DMS 273 treated with DMSO at 0.1 percent for 48 hours (cell line): ENCODE results near the gene PCDHGA7.
"Not testable (repeated sequence)": the region's sequence is repeated elsewhere in the genome, so short reads cannot be mapped to it uniquely, and the experiment has no call there.

Source experiments
- DNase-seq: peaks from one replicate; lab custom pipeline; 2025; lab: John Stamatoyannopoulos, UW

Gene PCDHGA7

GRCh38 chr5:141398608-141399007 lies 16.1 kb downstream of the PCDHGA7 start:
- DNase-seq, result no peak

GRCh38 chr5:141399555-141400258 lies 17.2 kb downstream of the PCDHGA7 start:
- no peak for DNase-seq

- DNase-seq, result no peak
These were observed 20.2 kb downstream of the PCDHGA7 start, which contains the start of gene PCDHGA9 for GRCh38 chr5:141402553-141403243. Gene PCDHGA9 (plus strand): TSS chr5:141402778. CDS start chr5:141402953, 175 bp downstream.

GRCh38 chr5:141403387-141403786 lies 20.8 kb downstream of the PCDHGA7 start:
- DNase-seq, result no peak

GRCh38 chr5:141407790-141408505 lies 25.4 kb downstream of the PCDHGA7 start, which contains the start of gene PCDHGB6:
Gene PCDHGB6 (plus strand): TSS chr5:141408021. CDS start chr5:141408203, 182 bp downstream.
- DNase-seq, result not testable (repeated sequence)

- no peak for DNase-seq
These were observed 27.2 kb downstream of the PCDHGA7 start for GRCh38 chr5:141409598-141410306.

GRCh38 chr5:141411575-141411974 lies 29.0 kb downstream of the PCDHGA7 start:
- no peak for DNase-seq

GRCh38 chr5:141412854-141413539 lies 30.5 kb downstream of the PCDHGA7 start, which contains the start of gene PCDHGA10:
Gene PCDHGA10 (plus strand): TSS chr5:141412987. CDS start chr5:141413176, 189 bp downstream.
- DNase-seq, result peak; percentile 35

GRCh38 chr5:141413540-141414069 lies 31.1 kb downstream of the PCDHGA7 start:
- DNase-seq, result no peak

- DNase-seq, result not testable (repeated sequence)
These were observed 32.2 kb downstream of the PCDHGA7 start for GRCh38 chr5:141414548-141415274.

GRCh38 chr5:141415275-141415618 lies 32.7 kb downstream of the PCDHGA7 start:
- not testable (repeated sequence) for DNase-seq

- not testable (repeated sequence) for DNase-seq
These were observed 35.1 kb downstream of the PCDHGA7 start, which contains the start of gene PCDHGB7 for GRCh38 chr5:141417494-141418172. Gene PCDHGB7 (plus strand): TSS chr5:141417677. CDS start chr5:141417860, 183 bp downstream.

GRCh38 chr5:141419074-141419880 lies 36.7 kb downstream of the PCDHGA7 start:
- DNase-seq, result no peak

GRCh38 chr5:141420855-141421488 lies 38.4 kb downstream of the PCDHGA7 start, which contains the start of gene PCDHGA11:
Gene PCDHGA11 (plus strand): TSS chr5:141421051. CDS start chr5:141421228, 177 bp downstream.
- DNase-seq, result no peak

- DNase-seq, result no peak
These were observed 38.9 kb downstream of the PCDHGA7 start for GRCh38 chr5:141421489-141421855.

- no peak for DNase-seq
These were observed 40.3 kb downstream of the PCDHGA7 start for GRCh38 chr5:141422742-141423291.

GRCh38 chr5:141427783-141428426 lies 45.4 kb downstream of the PCDHGA7 start:
- no peak for DNase-seq
